GM12874 (cell line): ENCODE results near the gene RPLP2.

Experiments
- CTCF ChIP-seq: IDR thresholded peaks from 2 replicates; pipeline ENCODE4 v1.5.1; 2011; ENCODE audit warnings: low read depth, mild to moderate bottlenecking, control low read depth, low read length, moderate library complexity; ENCODE audit not compliant: insufficient read depth

RPLP2 gene

GRCh38 chr11:771617-772204 lies 38.1 kb upstream of the RPLP2 start:
- no peak for TF ChIP-seq CTCF

- TF ChIP-seq CTCF, result no peak
These were observed 37.1 kb upstream of the RPLP2 start for GRCh38 chr11:772429-773390.

GRCh38 chr11:773425-773824 lies 36.3 kb upstream of the RPLP2 start:
- no peak for TF ChIP-seq CTCF

GRCh38 chr11:773830-774229 lies 35.9 kb upstream of the RPLP2 start:
- TF ChIP-seq CTCF, result no peak

- no peak for TF ChIP-seq CTCF
These were observed 34.7 kb upstream of the RPLP2 start for GRCh38 chr11:774873-775592.

GRCh38 chr11:776263-776560 lies 33.6 kb upstream of the RPLP2 start:
- no peak for TF ChIP-seq CTCF

GRCh38 chr11:776561-777287 lies 33.0 kb upstream of the RPLP2 start:
- no peak for TF ChIP-seq CTCF
